ENCODE results near the gene TPM3.
"Not testable (repeated sequence)": the region's sequence is repeated elsewhere in the genome, so short reads cannot be mapped to it uniquely, and the experiment has no call there.

The TPM3 gene

GRCh38 chr1:154159554-154159953 lies 32.3 kb downstream of the TPM3 start:
- DNase-seq, result no peak

GRCh38 chr1:154158307-154159125 lies 33.4 kb downstream of the TPM3 start:
- DNase-seq, result no peak

DNA sequence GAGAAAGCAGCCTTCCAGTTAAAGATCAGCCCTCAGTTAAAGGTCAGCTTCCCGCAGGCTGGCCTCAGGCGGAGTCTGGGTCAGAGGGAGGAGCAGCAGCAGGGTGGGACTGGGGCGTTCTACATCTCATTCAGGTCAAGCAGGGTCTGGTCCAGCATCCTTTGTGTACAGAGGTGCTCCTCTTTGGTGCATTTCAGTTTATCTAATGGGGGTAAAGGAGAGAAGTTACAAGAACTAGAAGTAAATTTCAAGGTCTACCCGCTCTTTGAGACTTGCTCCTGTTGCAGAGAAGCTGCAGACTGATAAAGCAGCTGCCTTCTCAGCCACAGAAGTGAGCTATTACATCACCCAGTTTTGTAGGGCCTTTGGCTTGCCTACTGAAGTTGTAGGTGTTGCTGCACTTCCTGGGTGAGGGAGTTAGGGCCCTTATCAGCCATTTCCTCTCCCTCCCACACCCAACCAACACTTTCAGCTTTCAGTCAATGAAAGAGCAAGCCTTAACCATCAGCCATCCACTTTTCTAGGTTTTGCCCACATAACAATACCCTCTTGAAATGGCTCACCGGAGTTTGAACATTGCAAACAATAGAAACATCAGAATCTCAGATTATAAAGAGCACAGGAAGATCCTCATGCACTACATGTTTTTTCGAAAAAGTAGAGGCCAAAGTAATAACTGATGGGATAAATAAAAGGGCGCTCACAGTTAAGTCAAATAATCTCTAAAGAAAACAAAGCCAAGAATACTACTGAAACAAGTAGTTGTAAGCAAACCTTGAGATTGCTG lies 34.2 kb downstream of the TPM3 start:
- DNase-seq, result no peak

GRCh38 chr1:154155251-154155650 lies 36.6 kb downstream of the TPM3 start:
- no peak for DNase-seq

GRCh38 chr1:154154534-154155191 lies 37.2 kb downstream of the TPM3 start, which contains the start of gene NUP210L:
TSS of gene NUP210L (minus strand) at chr1:154155073.
- DNase-seq, result no peak

DNA sequence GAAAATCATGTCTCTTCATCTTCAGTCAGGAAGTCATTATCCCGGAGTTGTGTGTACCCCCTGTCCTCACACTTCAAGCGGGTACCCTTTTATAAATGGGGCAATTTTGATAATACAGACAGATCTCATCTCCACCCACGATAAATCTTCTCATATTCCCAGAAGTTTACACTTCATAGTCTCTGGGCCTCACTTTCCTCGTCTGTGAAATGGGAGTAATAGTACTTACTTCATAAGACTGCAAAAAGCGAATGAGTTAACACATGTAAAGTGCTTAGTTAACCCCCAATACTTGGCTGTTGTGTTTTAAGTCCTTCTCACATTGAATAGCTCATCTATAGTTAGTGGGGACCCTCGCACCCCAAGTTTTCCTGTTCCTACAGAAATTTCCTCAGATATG lies 37.8 kb downstream of the TPM3 start:
- no peak for DNase-seq

DNA sequence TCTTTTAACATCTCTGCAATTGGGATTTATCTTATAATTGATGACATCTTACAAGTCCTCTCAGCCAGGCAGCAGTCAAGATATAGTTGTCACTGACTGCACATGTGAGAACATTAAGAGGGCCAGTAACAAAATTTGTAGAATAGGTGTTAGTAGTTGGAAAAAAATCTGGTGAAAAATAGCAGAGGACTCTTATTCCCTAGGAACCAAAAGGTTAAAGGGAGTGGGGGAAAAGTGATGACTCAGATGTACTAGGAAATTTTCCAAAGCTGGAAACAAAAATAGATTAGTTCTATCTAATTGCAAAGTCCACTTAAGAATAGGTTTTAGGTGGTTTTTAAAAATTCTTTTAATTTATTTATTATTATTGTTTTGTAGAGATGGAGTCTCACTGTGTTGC lies 40.6 kb downstream of the TPM3 start:
- no peak for DNase-seq

DNA sequence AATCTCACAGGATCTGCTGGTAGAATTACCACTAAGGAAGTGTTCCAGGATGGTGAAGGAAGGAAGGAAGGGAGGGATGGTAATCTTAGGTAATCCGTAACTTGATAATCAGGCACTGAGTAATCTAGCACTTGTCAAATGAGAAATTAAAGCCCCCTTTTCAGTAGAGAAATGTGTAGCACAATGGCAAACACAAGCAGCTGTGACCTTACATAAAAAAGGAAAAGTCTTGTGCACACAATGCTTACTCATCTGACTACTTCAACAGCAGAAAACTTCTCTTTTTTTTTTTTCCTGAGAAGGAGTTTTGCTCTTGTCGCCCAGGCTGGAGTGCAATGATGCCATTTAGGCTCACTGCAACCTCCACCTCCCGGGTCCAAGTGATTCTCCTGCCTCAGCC lies 43.1 kb downstream of the TPM3 start:
- DNase-seq, result no peak

GRCh38 chr1:154147505-154147904 lies 44.4 kb downstream of the TPM3 start:
- DNase-seq, result not testable (repeated sequence)

DNA sequence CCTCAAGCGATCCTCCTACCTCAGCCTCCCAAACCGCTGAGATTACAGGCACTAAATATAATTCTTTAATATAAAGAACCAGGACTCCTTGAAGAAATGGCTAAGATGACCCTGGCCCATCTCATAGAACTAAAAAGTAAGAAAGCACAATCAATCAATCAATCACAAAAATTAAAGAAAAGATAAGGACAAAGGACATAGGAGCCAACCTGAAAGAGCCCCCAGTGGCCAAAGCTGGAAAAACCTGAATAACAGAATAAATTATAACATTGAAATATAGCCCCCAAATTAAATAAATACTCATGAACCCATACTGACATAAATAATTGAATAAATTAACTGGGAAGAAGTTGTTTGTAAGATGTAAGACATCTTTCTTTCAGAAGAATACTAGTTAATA lies 45.9 kb downstream of the TPM3 start:
- no peak for DNase-seq

- no peak for DNase-seq
These were observed 49.5 kb downstream of the TPM3 start for GRCh38 chr1:154142358-154142757.

DNA sequence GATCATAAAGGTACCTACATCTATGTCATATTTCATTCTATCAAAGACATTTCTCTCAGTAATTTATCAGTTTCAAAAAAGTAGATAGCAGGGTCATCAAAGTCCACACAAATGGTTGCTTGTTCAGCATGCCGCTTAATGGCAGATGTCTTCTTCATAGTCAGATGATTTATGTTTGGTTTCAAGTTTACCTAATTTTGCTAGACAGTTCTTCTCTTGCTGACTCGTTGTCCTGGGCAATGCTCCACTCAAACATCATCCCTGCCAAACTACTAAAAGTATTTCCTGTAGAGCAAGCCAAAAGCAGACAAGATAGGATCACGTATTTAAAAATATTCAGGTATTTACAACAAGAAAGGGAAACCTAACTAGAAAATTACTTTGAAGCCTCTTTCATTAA lies 50.7 kb downstream of the TPM3 start:
- DNase-seq, result peak; percentile 6 to 18

DNA sequence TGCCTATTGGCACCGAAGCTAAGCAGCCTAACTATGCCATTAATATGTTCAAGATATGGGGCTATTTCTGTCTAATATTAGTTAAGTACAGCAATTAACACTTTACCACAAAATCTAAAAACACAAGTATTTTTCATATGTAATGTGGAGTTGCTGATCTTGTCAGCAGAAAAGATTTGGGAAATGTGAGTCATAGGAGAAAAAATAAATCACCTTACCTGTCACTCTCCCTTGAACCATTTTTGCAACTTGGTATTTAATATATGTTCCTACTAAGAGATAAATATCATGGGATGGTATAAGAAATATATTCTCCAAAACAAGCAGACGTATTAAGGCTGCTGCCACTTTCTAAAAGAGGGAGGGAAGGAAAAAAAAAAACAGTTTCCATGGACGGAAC lies 54.0 kb downstream of the TPM3 start:
- no peak for DNase-seq

- no peak for DNase-seq
These were observed 58.6 kb downstream of the TPM3 start for GRCh38 chr1:154133256-154133655.

DNA sequence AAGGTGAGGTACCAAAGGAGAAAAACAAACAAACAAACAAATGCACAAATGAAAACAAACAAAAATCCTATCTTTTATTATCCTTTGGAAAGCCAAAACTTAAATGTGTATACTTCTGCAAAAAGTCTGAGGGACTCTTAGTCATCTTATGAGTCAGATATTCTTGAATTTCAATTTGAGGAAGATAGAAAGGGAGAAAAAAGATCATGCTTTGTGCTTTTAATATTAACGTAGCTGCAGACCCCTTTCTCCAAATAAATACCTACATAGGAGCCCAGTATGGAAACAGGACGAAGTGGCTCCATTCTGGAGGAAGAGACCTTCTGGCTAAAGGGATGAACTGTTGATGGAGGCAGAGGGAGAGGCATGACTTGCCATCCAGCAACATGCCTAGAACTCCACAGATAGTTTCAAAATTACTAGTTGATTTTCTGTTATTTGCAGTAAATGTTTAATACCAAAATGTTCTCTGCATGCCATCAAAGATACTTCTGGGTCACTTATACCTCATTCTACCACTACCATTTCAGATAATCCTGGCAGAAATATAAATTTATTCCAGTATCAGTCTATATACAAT lies 62.4 kb downstream of the TPM3 start:
- DNase-seq, result no peak

DNA sequence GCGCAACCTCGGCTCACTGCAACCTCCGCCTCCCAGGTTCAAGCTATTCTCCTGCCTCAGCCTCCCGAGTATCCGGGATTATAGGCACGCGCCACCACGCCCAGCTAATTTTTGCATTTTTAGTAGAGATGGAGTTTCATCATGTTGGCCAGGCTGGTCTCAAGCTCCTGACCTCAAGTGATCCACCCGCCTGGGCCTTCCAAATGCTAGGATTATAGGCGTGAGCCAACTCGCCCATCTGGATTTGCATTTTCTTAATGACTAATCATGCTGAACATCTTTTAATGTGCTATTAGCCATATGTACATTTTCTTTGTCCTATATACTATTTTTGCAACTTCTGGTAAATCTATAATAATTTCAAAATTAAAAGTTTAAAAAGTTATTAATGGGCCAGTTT lies 68.7 kb downstream of the TPM3 start:
- not testable (repeated sequence) for DNase-seq

DNA sequence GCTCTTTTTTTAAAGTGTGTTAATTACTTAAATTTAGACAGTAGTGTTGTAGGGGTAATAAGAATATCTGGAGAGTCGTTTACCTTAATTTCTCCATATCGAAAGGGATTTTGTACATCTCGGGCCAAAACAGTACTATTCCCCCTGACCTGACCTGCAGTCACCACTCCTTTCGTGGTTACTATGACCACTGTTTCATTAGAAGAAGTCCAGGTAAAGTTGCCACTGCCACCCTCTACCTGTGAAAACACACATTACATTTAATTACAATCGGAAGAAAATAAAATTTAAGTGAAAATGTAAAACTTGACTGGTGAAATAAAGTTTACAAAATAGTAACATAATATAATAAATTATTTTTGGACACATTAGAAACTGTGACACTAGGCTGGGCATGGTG lies 74.3 kb downstream of the TPM3 start:
- DNase-seq, result no peak

DNA sequence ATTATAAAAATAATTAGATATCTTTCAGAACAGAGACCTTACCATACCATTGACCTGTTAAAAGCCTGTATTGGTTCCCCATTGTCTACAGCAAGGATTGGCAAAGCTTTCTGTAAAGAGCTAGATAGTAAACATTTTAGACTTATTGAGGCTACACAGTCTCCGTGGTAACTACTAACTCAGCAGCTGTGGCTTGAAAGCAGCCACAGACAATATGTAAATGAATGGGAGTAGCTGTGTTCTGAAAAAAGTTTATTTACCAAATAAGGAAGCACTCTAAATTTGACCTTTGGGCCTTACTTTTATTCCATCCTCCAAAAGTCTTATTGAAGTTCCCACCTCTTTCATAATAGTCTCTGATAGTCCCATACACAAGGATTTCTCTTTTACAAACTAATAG lies 76.7 kb downstream of the TPM3 start:
- no peak for DNase-seq

Measured in NCI-H446 (cell line).